ENCODE results near the gene DNAH10.

DNA sequence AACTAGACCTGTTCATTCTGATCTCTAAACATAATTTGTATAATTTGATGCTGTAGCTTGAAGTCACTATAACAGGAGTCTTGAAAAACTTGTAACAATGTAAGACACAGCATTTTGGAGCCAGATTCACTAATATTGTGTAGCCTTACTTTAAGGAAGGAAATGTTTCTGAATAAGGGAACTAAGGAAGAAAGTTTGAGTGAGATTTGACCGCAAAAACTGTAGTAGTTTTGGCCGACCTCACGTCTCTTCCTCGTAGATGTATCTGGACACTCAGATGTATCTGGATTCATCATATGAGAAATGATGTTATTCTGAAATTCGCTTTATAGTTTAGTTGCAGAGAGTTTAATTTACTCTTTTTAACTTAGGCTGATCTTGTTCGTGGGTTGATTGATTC, 13.9 kb upstream of the DNAH10 start:
- TF ChIP-seq CTCF (conservative IDR thresholded peaks at IDR 0.05; ENCODE audit: low read length) (no peak), EZH2phosphoT487 (IDR thresholded peaks at IDR 0.05; ENCODE audit: borderline replicate concordance) (no peak)

All from Loucy (cell line).